GM19324 (cell line): Measurements from ENCODE around the gene FAM170A.

Source experiments
- ATAC-seq: cut with Tn5 transposase; IDR thresholded peaks from one replicate; pipeline ENCODE4 v1.9.1; 2021; ENCODE audit warnings: mild to moderate bottlenecking, moderate library complexity; ENCODE audit not compliant: unreplicated experiment, low FRiP score

The FAM170A gene

GRCh38 chr5:119629339-119629738 lies at the start of gene FAM170A:
FAM170A (plus strand) TSS chr5:119629558; CDS start chr5:119629769, 211 bp downstream.
- ATAC-seq: no peak

GRCh38 chr5:119582987-119583386 lies 46.4 kb upstream of the FAM170A start:
- no peak for ATAC-seq

GRCh38 chr5:119583684-119584083 lies 45.7 kb upstream of the FAM170A start:
- peak; percentile 84 for ATAC-seq

GRCh38 chr5:119596046-119596445 lies 33.3 kb upstream of the FAM170A start:
- no peak for ATAC-seq

GRCh38 chr5:119597728-119598298 lies 31.5 kb upstream of the FAM170A start:
- ATAC-seq: no peak

GRCh38 chr5:119613937-119614336 lies 15.4 kb upstream of the FAM170A start:
- no peak for ATAC-seq

- ATAC-seq: no peak
These were observed 14.5 kb upstream of the FAM170A start for GRCh38 chr5:119614838-119615237.

- no peak for ATAC-seq
These were observed 3.3 kb upstream of the FAM170A start for GRCh38 chr5:119626086-119626485.

- no peak for ATAC-seq
These were observed 1.5 kb downstream of the FAM170A start for GRCh38 chr5:119630752-119631440.

GRCh38 chr5:119631660-119632059 lies 2.3 kb downstream of the FAM170A start:
- peak; percentile 75 for ATAC-seq

GRCh38 chr5:119651486-119651885 lies 22.1 kb downstream of the FAM170A start:
- ATAC-seq: no peak

GRCh38 chr5:119655061-119655460 lies 25.7 kb downstream of the FAM170A start:
- no peak for ATAC-seq

GRCh38 chr5:119656023-119656422 lies 26.7 kb downstream of the FAM170A start:
- no peak for ATAC-seq

GRCh38 chr5:119666542-119666941 lies 37.2 kb downstream of the FAM170A start:
- no peak for ATAC-seq

GRCh38 chr5:119678351-119679028 lies 49.1 kb downstream of the FAM170A start:
- ATAC-seq: no peak

- no peak for ATAC-seq
These were observed 50.7 kb downstream of the FAM170A start for GRCh38 chr5:119680080-119680479.

GRCh38 chr5:119681734-119682133 lies 52.4 kb downstream of the FAM170A start:
- ATAC-seq: no peak

GRCh38 chr5:119682372-119682771 lies 53.0 kb downstream of the FAM170A start:
- no peak for ATAC-seq
